Raji (cell line): ENCODE measurements around the gene RMDN2.

Experiments
- POLR2A ChIP-seq: IDR thresholded peaks from 2 replicates; pipeline ENCODE4 v1.6.1; 2011; ENCODE audit warnings: low read depth, low read length, control low read depth; ENCODE audit not compliant: insufficient read depth

The RMDN2 gene

DNA sequence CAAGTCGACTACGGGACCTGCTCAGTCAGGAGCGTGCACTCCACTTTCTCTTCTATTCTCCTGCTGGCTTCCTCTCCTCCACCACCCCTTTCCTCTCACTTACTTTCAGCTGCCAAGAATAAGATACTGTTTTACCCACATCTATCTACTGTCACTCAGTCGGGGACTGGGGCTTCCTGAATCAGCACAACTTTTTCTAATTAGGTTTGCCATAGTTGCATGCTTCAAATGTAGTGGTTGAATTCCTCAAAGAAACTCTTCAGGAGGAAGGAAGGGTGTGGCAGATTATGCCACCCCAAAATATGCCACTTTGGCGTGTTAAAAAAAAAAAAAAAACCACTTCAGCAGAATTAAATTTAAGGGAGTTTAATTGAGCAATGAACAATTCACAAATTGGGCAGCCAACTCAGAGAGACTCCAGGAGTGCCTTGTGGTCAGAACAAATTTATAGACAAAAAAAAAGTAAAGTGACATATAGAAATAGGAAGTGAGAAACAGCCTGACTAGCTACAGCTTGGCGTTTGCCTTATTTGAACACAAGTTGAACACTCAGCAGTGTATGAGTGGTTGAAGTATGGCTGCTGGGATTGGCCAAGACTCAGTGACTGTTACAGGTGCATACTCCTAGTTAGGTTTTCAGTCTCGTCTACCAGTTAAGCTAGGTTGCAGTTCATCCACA, 32.5 kb upstream of the RMDN2 start:
- no peak for TF ChIP-seq POLR2A

DNA sequence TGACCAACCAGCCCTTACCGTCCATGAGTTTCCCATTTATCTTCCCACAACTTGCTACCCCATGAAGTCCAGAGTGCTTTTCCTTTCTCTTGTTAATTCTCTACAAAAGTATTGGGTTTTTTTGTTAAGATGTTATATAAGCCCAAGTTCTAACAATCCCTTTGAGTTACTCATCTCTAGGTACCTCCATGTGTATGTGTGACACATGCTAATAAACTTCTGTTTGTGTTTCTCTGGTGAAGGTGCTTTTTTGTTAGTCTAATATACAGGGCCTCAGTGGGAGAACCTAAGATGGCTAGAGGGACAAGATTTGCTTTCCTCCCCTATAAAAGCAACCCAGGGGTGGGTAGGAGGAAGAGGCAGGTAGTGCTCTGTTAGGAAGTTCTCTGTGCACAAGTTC, 31.8 kb upstream of the RMDN2 start:
- no peak for TF ChIP-seq POLR2A

GRCh38 chr2:37894047-37894446, 31.0 kb upstream of the RMDN2 start:
- TF ChIP-seq POLR2A: no peak

DNA sequence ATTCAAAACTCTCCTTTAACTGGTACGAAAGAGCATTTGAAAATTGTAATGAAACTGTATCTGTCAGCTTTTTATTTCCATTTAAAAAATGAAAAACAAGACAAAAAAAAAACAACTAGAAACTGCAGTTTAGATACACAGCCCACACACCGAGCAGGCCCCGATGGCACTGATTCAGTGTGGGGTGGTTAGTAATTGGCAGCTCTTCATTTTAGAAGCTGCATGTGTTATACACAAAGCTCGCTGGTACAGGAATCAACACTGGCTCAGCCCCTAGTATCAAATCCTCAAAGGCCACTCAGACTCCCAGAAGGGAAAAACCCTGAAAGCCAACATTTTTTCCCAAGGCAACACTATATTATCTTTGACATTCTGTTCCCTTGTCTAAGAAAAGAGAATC, 30.5 kb upstream of the RMDN2 start:
- TF ChIP-seq POLR2A: no peak

- TF ChIP-seq POLR2A: no peak
These were observed 29.9 kb upstream of the RMDN2 start for GRCh38 chr2:37895140-37895539.

- no peak for TF ChIP-seq POLR2A
These were observed 28.8 kb upstream of the RMDN2 start for GRCh38 chr2:37896319-37896718.

DNA sequence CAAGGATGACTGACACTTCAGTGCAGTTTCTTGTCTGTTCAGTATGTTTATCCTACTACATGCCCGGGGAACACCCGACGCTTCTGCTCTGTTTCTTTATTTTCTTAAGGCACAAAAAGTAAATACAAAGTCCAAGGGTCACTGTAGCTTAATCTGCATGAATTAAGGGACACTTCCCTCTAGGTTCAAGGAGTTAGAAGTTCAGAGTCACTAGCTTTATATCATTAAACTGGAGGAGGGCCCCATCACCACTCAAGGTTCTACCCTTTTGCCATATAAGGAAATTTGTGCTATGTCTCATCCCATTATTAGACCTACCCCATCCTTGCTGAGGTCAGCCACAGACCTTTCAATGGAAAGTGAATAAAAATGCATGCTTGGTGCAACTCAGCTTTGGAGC, 27.6 kb upstream of the RMDN2 start:
- no peak for TF ChIP-seq POLR2A

GRCh38 chr2:37898448-37898847, 26.6 kb upstream of the RMDN2 start:
- no peak for TF ChIP-seq POLR2A

GRCh38 chr2:37902991-37903390, 22.1 kb upstream of the RMDN2 start:
- no peak for TF ChIP-seq POLR2A

DNA sequence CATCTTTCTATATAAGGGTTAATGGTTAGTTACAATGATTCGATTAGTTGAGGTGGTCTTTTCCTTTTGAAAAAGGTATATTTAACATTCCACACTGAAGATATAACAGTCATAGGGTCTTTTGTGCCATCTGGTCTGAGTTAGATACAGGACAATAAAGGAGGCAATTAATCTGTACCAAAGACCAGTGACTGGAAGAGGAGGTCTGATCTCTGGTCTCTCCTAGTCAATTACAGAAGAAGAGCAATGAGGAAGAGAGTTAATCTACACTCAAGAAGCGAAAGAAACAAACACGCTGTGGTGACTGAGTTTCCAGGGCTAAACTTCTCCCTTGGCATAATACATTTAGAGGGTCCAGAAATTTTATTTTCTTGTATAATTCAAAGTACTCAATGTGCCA, 20.7 kb upstream of the RMDN2 start:
- TF ChIP-seq POLR2A: no peak

GRCh38 chr2:37904993-37905392, 20.1 kb upstream of the RMDN2 start:
- no peak for TF ChIP-seq POLR2A

- no peak for TF ChIP-seq POLR2A
These were observed 19.0 kb upstream of the RMDN2 start for GRCh38 chr2:37906131-37906530.

GRCh38 chr2:37907501-37908225, 17.4 kb upstream of the RMDN2 start:
- TF ChIP-seq POLR2A: no peak

DNA sequence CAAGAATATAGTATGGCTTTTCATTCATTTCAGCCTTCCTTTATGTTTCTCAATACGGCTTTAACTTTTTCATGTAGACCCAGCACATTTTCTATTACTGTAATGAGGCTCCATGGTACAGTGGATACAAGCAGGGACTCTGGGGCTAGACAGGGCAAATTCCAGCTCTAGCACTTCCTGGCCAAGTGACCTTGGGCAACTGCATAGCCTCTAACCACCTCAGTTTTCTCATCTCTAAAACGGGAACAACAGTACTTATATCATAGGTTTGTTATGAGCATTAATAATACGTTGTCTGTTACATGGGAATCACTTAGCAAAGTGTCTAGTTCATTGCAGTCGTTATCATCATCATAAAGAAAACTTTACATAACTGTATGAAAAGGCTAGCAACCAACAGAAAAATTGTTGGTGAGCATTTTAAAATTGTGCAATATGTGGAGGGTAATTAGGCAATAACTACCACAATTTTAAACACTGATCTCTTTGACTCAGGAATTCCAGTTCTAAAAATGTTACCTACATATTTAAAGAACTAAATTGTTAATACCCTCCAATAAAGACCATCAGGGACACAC, 13.7 kb upstream of the RMDN2 start:
- TF ChIP-seq POLR2A: no peak

DNA sequence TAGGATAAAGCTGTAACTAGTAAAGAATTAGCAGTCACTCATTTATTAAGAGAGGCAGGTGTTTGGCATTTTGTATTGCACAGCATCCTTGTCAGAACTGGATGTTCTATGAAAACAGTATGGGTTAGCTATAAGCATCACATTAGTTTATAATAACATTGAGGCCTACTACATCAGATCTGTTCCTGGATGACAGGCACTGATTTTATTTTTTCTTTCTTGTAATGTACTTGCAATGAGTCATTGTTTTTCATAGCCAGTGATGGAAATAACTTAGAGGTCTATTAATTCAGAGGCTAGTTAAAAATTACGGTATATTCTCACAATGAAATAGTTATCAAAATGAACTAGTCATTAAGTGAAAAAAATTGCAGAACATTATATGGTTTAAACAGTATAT, 13.0 kb upstream of the RMDN2 start:
- TF ChIP-seq POLR2A: no peak

GRCh38 chr2:37912616-37913015, 12.5 kb upstream of the RMDN2 start:
- TF ChIP-seq POLR2A: no peak
